HL-60 (cell line): ENCODE measurements around the gene STAT4.

Source experiments
- DNase-seq, 2 experiments: peaks; one replicate each; pipeline ENCODE4 v3.0.0-alpha.2; 2010 to 2020; ENCODE audit warnings: low read depth in 1 of 2, low spot score in 1 of 2
- H3K27ac ChIP-seq: fragments of 250-450 bp; sonication (Bioruptor Pico); replicated peaks from 2 replicates; pipeline ENCODE4 v1.5.1; 2020; ENCODE audit warnings: mild to moderate bottlenecking, moderate library complexity
- H3K27me3 ChIP-seq: fragments of 250-450 bp; sonication (Bioruptor Pico); 2 replicates; pipeline ENCODE4 v1.5.1; 2021; ENCODE audit warnings: mild to moderate bottlenecking, moderate library complexity; ENCODE audit not compliant: insufficient read depth, poor library complexity, severe bottlenecking
- H3K4me3 ChIP-seq: replicated peaks from 2 replicates; pipeline ENCODE4 v1.5.1; 2011; ENCODE audit warnings: mild to moderate bottlenecking, control low read depth, low read length; ENCODE audit not compliant: insufficient read depth
- GABPA ChIP-seq: IDR thresholded peaks from 2 replicates; pipeline ENCODE4 v1.6.1; 2012; ENCODE audit warnings: low read depth
- POLR2AphosphoS5 ChIP-seq: IDR thresholded peaks from 2 replicates; pipeline ENCODE4 v1.6.1; 2012; ENCODE audit warnings: low read depth
- REST ChIP-seq: IDR thresholded peaks from 2 replicates; pipeline ENCODE4 v1.6.1; 2012; ENCODE audit warnings: low read depth; ENCODE audit not compliant: insufficient replicate concordance
- SPI1 ChIP-seq: IDR thresholded peaks from 2 replicates; pipeline ENCODE4 v1.6.1; 2012; ENCODE audit warnings: low read depth, mild to moderate bottlenecking, borderline replicate concordance
- TF ChIP-seq, protein P1 (sequence below): IDR thresholded peaks from one replicate; pipeline ENCODE4 v1.5.1; 2011; ENCODE audit warnings: low read length, control low read depth, inconsistent platforms; ENCODE audit not compliant: insufficient read depth

The STAT4 gene

DNA sequence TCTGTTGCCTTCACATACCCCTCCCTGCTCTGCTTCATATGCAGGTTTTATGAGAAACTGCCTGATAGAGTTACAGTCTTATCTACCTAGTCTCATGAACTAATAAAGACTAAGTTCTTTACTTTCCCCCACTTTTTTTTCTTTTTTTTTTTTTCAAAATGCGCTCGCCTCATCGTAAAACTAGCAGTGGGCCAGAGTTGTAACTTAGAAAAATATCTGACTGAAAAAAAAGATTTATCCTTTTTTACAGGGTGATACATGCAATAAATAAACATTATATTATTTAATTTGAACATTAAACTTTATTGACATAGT lies 83.9 kb downstream of the STAT4 start:
- TF ChIP-seq REST = no peak
- Histone ChIP-seq H3K27ac (no peak overlapping the region), H3K4me3 (no peak overlapping the region), H3K27me3 (no peaks in the 10 kb centered on the region)
- no peak for DNase-seq

GRCh38 chr2:191066197-191066918 lies 84.4 kb downstream of the STAT4 start:
- H3K27me3 ChIP-seq = no peaks in the 10 kb centered on the region
- H3K27ac ChIP-seq = peak overlapping the region; percentile 48
- no peak for DNase-seq
- TF ChIP-seq REST (no peak), GABPA (no peak), SPI1 (no peak), POLR2AphosphoS5 (no peak)
- TF ChIP-seq, protein P1, sequence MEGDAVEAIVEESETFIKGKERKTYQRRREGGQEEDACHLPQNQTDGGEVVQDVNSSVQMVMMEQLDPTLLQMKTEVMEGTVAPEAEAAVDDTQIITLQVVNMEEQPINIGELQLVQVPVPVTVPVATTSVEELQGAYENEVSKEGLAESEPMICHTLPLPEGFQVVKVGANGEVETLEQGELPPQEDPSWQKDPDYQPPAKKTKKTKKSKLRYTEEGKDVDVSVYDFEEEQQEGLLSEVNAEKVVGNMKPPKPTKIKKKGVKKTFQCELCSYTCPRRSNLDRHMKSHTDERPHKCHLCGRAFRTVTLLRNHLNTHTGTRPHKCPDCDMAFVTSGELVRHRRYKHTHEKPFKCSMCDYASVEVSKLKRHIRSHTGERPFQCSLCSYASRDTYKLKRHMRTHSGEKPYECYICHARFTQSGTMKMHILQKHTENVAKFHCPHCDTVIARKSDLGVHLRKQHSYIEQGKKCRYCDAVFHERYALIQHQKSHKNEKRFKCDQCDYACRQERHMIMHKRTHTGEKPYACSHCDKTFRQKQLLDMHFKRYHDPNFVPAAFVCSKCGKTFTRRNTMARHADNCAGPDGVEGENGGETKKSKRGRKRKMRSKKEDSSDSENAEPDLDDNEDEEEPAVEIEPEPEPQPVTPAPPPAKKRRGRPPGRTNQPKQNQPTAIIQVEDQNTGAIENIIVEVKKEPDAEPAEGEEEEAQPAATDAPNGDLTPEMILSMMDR = no peak
- no peak overlapping the region for H3K4me3 ChIP-seq

- no peaks in the 10 kb centered on the region for H3K27me3 ChIP-seq
- H3K27ac ChIP-seq = peak overlapping the region; percentile 48
- no peak overlapping the region for H3K4me3 ChIP-seq
- TF ChIP-seq REST = no peak
- TF ChIP-seq, protein P1 = no peak
- no peak for TF ChIP-seq POLR2AphosphoS5
- no peak for TF ChIP-seq SPI1
- TF ChIP-seq GABPA = no peak
- no peak for DNase-seq
Observed at GRCh38 chr2:191065785-191066184, 85.0 kb downstream of the STAT4 start.

DNA sequence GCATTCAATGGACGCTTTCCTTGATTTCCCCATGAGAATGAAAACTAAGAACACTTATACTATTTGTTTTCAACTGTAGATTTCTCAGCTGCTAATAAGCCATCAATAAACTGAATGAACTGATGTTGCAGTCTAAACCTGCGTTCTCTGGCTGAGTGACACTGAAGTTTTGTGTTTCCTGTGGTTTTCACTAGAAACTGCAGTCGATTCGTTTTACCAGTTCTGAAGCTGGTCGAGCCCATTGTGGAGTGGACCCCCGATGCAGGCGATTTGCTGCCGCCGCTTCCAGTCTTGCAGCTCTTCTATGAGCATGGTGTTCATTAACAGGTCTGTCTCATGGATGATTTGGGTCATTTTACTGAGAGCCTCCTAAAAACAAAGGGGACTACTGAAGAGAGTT lies 86.2 kb downstream of the STAT4 start:
- Histone ChIP-seq H3K27me3 (no peaks in the 10 kb centered on the region), H3K27ac (no peak overlapping the region), H3K4me3 (no peak overlapping the region)
- no peak for TF ChIP-seq REST
- no peak for TF ChIP-seq GABPA
- no peak for TF ChIP-seq SPI1
- no peak for TF ChIP-seq POLR2AphosphoS5
- TF ChIP-seq, protein P1 = no peak
- DNase-seq = no peak
